ENCODE results near the gene HSD17B14.

Gene HSD17B14

DNA sequence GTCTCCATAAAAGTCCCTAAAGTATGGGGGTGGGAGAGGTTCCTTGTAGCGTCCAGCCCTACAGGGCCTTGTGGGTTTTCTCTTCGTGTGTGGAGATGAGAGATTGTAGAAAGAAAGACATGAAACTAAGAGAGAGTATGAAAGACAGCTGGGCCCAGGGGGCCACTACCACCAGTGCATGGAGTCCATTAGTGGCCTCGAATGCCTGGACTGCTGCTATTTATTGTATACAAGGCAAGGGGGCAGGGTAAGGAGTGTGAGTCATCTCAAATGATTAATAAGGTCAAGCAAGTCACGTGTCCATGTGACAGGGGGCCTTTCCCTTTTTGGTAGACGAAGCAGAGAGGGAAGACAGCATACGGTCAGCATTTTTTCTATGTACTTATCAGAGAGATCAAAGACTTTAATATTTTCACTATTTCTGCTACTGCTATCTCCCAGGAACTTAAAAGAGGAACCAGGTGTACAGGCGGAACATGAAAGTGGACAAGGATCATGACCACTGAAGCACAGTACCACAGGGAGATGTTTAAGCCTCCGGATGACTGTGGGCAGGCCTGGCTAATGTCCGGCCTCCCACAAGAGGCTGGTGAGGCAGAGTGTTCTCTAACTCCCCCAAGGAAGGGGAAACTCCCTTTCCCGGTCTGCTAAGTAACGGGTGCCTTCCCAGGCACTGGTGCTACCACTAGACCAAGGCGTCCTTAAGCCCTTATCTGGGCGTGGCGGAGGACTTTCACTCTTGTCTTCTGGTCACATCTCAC, 55.5 kb downstream of the HSD17B14 start:
- no peak for DNase-seq (ENCODE audit: insufficient read length, low spot score)
- TF ChIP-seq, protein P1, sequence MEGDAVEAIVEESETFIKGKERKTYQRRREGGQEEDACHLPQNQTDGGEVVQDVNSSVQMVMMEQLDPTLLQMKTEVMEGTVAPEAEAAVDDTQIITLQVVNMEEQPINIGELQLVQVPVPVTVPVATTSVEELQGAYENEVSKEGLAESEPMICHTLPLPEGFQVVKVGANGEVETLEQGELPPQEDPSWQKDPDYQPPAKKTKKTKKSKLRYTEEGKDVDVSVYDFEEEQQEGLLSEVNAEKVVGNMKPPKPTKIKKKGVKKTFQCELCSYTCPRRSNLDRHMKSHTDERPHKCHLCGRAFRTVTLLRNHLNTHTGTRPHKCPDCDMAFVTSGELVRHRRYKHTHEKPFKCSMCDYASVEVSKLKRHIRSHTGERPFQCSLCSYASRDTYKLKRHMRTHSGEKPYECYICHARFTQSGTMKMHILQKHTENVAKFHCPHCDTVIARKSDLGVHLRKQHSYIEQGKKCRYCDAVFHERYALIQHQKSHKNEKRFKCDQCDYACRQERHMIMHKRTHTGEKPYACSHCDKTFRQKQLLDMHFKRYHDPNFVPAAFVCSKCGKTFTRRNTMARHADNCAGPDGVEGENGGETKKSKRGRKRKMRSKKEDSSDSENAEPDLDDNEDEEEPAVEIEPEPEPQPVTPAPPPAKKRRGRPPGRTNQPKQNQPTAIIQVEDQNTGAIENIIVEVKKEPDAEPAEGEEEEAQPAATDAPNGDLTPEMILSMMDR (IDR thresholded peaks at IDR 0.05; ENCODE audit: insufficient read depth, missing control alignments), result no peak
- FAIRE-seq, result no peak

DNA sequence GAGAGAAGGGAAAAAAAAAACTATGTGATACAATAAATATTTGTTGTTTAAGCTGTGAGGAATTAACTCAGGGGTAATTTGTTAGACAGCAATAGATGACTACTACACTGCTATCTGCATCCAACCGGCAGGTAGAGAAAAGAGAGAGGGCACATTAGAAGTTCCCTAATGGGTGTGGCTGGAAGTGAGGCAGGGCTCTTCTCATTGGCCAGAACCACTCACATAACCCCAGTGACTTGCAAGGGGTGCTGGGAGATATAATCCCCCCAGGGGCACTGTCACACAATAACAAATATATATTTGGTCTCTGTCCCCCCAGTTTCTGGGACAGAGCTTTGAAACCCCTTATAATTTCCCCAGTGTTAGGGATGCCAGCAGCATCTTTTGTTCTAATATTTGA, 56.7 kb downstream of the HSD17B14 start:
- DNase-seq (ENCODE audit: insufficient read length, low spot score), result no peak
- TF ChIP-seq, protein P1 (IDR thresholded peaks at IDR 0.05; ENCODE audit: insufficient read depth, missing control alignments), result no peak
- FAIRE-seq, result no peak

DNA sequence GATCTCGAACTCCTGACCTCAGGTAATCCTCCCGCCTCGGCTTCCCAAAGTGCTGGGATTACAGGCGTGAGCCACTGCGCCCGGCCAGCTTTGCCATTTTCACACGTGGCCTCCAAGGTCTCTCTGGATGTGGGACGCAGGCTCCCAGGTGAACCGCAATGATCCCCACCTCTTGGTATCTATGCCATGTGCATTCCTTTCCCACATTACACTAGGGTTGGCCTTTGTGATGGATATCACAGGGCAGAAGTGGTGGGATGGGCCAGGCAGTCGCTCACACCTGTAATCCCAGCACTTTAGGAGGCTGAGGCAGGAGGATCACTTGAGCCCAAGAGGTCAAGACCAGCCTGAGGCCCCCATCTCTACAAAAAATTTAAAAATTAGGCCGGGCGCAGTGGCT, 58.6 kb downstream of the HSD17B14 start:
- DNase-seq (ENCODE audit: insufficient read length, low spot score) (no peak), FAIRE-seq (no peak)
- TF ChIP-seq, protein P1 (IDR thresholded peaks at IDR 0.05; ENCODE audit: insufficient read depth, missing control alignments), result no peak

DNA sequence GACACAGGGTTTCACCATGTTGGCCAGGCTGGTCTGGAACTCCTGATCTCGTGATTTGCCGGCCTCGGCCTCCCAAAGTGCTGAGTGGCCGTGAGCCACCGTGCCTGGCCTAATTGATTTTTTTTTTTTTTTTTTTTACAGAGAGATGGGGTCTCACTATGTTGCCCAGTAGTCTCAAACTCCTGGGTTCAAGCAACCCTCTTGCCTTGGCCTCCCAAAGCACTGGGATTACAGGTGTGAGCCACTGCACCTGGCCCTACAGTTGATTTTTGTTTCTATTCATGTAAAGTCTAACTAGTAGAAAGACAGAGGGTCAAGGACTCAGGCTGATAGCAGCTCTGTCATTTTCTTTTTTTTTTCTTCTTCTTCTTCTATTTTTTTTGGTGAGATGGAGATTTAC, 59.2 kb downstream of the HSD17B14 start:
- no peak for FAIRE-seq
- TF ChIP-seq, protein P1 (IDR thresholded peaks at IDR 0.05; ENCODE audit: insufficient read depth, missing control alignments), result no peak
- no peak for DNase-seq (ENCODE audit: insufficient read length, low spot score)

DNA sequence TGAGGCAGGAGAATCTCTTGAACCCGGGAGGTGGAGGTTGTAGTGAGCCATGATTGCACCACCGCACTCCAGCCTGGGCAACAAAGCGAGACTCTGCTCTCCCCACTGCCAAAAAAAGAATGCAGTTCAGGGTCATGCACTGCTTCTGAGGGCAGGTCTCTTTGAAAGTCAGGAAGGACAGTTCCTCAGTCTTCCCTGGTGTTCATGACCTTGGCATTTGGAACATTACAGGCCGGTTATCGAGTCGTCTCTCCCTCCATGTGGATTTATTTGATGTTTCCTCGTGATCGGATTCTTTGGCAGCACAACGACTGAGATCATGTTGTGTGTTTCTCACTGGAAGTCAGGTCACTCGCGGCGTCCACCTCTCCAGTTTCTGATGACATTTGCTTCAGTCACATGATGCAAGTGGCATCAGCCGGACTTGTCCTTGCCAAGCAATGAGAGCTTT, 63.8 kb downstream of the HSD17B14 start:
- FAIRE-seq, result no peak
- TF ChIP-seq, protein P1 (IDR thresholded peaks at IDR 0.05; ENCODE audit: insufficient read depth, missing control alignments), result no peak
- DNase-seq (ENCODE audit: insufficient read length, low spot score), result no peak

DNA sequence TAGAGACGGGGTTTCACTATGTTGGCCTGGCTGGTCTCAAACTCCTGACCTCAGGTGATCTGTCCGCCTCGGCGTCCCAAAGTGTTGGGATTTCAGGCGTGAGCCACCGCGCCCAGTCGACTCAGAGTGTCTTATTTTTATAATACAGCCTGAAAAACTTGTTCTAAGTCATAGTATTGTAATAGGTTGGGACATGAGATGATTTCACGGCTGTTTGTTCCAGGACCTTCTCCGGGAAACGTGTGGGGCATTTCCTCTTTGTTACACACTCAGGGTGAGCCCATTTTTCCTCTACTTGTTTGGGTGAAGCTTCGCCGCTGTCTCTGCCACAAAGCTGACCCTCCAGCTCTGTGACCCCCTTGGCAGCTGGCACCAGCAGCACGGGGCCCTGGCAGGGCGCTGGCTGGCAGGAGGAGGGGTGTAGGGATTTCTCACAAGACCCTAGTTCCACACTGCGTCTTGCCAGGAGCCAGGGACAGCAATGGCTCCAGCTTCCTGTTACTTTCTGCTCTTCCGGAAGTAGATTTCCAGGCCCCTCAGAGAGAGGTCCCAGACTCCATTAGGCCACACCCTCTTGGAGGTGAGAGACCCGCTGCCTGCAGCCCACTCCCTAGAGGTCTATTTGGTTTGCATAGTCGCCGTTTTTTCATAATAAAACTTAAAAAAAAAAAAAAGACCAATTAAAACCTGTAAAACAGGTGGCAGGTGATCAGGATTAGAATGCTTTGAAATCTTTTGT, 65.4 kb downstream of the HSD17B14 start:
- FAIRE-seq (no peak), DNase-seq (ENCODE audit: insufficient read length, low spot score) (no peak)
- TF ChIP-seq, protein P1 (IDR thresholded peaks at IDR 0.05; ENCODE audit: insufficient read depth, missing control alignments), result no peak

DNA sequence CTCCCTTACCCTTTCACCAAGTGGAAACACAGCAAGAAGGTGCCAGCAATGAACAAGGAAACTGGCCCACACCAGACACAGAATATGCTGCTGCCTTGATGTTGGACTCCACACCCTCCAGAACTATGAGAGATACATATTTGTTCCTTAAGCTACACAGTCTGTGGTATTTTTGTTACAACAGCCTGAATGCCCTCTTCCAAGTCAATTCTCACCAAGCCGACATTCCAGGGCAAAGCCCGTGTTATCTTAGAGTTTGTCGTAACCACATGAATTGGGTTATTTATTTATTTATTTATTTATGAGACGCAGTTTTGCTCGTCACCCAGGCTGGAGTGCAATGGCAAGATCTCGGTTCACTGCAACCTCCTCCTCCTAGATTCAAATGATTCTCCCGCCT, 66.0 kb downstream of the HSD17B14 start:
- FAIRE-seq (no peak), DNase-seq (ENCODE audit: insufficient read length, low spot score) (no peak)
- TF ChIP-seq, protein P1 (IDR thresholded peaks at IDR 0.05; ENCODE audit: insufficient read depth, missing control alignments), result no peak
